GM19043 (cell line): ENCODE data around the gene DEFB126.
"Not testable (repeated sequence)": the region's sequence is repeated elsewhere in the genome, so short reads cannot be mapped to it uniquely, and the experiment has no call there.

Experiments used
- ATAC-seq: cut with Tn5 transposase; IDR thresholded peaks from one replicate; pipeline ENCODE4 v1.9.1; 2021; ENCODE audit warnings: low read depth; ENCODE audit not compliant: unreplicated experiment

Gene DEFB126, protein sequence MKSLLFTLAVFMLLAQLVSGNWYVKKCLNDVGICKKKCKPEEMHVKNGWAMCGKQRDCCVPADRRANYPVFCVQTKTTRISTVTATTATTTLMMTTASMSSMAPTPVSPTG

DNA sequence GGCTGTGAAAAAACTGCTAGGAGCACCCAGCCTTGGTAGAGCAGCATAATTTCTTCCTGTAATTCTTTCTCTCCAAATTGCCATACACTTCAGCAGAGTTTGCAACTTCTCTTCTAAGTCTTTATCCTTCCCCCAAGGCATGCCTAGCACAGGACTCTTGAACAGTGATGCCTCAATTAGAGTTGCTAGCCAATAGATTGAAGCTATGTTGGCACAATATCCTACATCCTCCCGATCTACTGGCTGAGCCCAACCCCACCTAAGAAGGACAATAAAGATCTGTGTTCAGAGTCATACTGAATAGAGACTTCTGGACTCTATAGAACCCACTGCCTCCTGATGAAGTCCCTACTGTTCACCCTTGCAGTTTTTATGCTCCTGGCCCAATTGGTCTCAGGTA is at the start of gene DEFB126:
TSS of gene DEFB126 (plus strand) at position 301 of the 400 bp plus-strand sequence. CDS start at position 340, 39 bp downstream.
- no peak for ATAC-seq

DNA sequence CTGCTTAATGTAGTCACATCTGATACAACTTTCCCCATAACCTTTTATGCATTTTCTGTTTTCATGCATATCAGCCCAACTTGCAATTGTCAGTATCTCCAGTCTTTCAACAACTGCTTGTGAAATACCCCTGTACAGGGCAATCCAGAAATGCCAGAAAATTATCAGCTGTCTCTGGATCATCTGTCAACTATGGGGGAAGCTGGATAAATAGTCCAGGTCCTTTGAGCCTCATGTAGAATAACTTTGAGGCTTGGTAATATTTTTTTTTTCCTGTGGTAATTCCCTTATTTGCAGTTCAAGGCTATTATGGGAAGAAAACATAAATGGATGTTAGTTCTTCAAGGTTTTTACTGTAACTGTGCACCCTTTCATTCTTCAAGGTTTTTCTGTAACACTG is 48.7 kb upstream of the DEFB126 start:
- no peak for ATAC-seq

DNA sequence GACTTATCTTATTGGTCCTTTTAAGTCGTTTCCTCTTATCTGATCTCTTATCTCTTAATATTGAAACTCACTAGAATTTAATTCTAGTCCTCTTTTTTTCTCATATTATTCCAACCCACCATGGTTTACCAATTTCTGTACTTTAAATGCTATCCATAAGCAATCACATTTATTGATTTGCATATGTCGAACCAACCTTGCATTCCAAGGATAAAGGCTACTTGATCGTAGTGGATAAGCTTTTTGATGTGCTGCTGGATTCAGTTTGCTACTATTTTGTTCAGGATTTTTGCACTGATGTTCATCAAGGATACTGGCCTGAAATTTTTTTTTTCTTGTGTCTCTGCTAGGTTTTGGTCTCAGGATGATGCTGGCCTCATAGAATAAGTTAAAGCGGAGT is 47.2 kb upstream of the DEFB126 start:
- ATAC-seq = no peak

DNA sequence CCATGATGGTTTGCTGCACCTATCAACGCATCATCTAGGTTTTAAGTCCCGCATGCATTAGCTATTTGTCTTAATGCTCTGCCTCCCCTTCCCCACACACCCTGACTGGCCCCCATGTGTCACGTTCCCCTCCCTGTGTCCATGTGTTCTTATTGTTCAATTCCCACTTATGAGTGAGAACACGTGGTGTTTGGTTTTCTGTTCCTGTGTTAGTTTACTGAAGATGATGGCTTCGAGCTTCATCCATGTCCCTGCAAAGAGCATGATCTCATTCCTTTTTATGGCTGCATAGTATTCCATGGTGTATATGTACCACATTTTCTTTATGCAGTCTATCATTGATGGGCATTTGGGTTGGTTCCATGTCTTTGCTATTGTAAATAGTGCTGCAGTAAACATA is 44.7 kb upstream of the DEFB126 start:
- not testable (repeated sequence) for ATAC-seq

DNA sequence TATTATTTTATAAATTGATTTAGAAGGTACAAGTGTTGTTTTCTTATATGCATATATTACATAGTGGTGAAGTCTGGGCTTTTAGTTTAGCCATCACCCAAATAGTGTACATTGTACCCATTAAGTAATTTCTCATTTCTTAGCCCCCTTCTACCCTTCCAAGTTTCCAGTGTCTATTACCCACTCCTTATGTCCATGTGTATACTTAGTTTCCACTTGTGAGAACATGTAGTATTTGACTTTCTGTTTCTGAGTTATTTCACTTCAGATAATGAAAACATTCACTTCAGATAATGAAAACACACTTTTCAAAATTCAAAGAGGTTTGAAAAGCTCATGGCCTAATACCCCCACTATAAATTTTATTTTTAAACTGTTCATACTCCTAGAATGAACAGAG is 40.4 kb upstream of the DEFB126 start:
- no peak for ATAC-seq

DNA sequence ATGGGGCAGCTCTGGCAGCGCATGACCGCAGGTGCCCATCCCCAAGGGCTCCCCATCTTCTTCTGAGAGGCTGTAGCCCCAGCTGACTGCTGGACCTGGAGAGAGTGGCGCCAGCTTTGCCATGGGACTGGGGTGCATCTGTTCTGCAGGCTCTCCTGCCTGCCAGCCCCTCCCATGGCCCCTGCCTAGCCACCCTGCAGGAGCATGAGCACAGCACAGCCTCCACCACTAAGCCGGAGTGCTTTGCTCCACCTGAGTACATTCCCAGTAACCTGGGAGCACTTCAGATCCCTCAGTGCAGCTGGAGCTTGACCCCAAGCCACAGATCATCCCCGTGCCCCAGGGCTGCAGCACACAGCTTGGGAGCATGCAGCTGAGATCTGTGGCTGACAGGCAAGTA is 38.9 kb upstream of the DEFB126 start:
- ATAC-seq = no peak

DNA sequence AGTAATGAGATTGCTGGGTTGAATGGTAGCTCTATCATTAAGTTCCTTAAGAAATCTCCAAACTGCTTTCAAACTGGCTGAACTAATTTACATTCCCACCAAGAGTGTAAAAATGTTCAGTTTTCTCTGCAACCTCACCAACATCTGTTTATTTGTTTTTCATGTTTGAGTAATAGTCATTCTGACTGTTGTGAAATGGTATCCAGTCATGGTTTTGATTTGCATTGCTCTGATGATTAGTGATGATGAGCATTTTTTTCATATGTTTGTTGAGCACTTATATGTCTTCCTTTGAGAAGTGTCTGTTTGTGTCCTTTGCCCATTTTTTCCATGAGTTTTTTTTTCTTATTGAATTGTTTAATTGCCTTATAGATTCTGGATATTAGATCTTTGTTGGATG is 30.0 kb upstream of the DEFB126 start:
- ATAC-seq = no peak

DNA sequence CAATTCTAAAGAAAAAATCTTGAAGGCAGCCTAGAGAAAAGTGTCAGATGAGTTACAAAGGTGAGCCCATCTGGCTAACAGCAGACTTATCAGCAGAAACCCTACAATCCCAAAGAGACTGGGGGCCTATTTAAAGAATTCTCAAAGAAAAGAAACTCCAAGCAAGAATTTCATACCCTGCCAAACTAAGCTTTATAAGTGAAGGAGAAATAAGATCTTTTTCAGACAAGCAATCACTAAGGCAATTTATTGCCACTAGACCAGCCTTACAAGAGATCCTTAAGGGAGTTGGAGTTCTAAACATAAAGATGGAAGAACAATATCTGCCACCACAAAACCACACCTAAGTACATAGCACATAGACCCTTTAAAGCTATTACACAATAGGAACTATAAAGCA is 24.9 kb upstream of the DEFB126 start:
- ATAC-seq = no peak

DNA sequence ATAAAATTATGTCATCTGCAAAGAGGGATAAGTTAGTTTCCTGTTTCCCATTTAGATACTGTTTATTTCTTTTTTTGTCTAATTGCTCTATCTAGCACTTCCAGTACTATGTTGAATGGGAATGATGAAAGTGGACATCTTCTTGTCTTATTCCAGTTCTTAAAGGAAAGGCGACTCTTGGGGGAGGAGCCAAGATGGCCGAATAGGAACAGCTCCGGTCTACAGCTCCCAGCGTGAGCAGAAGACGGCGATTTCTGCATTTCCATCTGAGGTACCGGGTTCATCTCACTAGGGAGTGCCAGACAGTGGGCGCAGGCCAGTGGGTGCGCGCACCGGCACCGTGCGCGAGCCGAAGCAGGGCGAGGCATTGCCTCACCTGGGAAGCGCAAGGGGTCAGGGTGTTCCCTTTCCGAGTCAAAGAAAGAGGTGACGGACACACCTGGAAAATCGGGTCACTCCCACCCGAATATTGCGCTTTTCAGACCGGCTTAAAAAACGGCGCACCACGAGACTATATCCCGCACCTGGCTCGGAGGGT is 12.5 kb upstream of the DEFB126 start:
- not testable (repeated sequence) for ATAC-seq

DNA sequence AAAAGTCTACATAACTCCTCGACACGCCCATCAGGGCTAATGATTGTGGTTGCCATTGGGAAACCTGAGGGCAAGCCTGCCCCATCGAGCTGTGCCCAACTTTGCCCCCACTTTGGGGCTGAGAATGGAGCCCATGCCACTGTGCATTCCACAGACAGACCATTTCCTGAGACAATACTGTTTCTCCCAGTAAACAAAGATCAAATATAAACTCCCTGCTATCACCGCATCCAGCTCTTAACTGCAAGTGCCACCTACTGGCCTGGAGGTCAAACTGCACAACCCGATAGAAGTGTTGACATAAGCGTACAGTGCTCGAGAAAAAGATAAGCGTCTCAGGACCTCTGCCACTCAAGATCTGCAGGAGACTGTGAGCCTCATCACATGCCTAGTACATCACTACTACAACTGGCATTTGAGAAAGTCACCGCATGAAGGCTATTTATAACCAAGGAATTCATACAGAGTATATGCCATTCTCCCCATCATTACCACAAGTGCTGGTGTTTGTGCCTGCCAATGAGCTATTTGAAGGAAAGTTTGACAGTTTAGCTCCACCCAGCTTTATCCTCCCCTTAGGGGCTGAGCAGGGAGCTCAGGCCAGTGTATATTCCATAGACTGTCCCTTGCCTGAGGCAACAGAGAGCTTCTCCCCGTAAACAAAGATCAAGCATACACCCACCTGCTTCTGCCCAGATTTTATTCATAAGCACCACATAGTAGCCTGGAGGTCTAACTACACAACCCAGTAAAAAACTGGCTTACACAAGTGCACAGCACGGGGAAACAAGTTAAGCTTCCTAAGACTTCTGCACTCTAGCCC is 4.5 kb upstream of the DEFB126 start:
- no peak for ATAC-seq

DNA sequence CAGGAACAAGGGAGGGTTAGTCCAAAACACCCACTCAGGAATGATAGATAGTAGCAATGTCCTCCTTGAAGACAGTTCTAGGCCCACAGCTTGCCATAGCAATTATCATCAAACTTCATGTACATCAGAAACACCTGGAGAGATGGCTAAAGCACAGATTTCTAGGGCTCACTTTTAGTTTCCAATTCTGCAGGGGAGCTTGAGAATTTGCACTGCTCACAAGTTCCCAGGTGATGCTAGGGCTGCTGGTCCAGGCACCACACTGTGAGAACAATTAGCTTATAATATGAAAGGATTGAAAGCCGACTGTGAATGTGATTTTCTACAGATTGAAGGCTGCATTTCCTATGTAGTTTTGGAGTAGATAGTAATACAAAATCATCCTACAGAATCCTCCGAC is 3.5 kb downstream of the DEFB126 start:
- ATAC-seq = no peak

DNA sequence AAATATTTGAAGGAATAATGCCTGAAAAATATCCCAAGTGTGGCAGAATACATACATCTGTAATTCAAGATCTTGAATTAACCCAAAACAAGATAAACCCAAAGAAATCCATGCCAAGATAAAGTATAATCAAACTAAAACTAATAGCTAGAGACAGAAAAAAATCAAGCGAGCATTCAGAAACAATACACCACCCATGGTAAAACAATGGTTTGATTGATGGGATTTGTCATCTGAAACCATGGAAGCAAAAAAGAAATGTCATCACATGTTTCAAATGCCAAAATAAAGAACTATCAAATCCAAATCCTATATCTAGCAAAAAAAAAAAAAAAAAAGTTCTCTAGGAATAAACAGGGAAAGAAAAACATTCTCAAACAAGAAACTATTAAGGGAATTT is 9.7 kb downstream of the DEFB126 start:
- no peak for ATAC-seq

DNA sequence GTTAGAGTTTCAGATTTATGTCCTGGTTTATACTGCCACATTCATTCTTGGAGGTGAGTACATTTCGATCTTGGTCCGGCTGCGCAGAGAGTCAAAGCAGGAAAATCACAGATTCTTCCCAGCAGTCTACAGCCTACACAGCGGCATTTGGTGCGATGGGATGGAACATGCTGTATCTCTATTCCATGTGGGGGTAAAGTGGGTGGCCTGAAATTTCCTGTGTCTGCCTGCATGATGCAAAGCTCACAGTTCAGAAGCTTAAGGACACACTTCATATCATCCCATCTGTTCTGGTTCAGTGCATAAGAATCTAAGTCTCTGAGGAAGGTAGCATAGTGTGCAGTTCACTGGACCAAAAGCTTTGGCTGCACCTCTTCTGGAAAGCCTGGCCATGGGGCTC is 14.8 kb downstream of the DEFB126 start, which contains the start of gene DEFB127:
TSS of gene DEFB127 (plus strand) at position 301 of the 400 bp plus-strand sequence. CDS start at position 392, 91 bp downstream.
- no peak for ATAC-seq

DNA sequence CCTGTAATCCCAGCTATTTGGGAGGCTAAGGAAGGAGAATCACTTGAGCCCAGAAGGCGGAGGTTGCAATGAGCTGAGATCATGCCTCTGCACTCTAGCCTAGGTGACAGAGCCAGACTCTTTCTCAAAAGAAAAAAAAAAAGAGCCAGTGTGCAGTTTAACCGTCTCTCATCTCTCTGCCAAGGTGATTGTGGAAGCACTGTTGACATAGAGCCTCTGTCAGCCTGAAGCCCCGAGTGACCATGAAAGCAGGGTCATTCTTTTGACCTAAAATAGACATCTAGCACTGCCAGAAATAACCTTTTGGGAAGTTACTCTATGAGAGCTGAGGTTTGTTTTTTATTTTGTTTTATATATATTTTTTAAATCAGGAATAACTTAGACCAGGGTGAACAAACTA is 22.2 kb downstream of the DEFB126 start:
- no peak for ATAC-seq

DNA sequence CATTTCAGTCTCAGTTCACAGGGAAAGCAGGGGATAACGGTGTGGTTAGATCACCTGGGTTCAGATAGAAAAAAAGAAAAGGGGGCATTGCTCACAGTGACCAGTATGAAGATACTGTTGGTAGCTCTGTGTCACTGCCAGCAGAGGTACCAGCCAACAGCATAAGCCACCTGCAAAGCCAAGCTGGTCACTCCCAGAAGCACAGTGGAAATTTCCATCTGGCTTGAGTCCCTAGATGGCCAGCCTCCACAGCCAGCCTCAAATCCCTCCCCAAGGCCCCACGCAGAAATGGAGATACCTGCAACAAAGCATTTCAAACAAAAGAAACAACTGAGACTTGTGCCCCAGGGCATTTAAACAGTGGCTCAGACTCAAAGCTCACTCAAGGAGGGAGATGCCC is 26.5 kb downstream of the DEFB126 start:
- no peak for ATAC-seq

DNA sequence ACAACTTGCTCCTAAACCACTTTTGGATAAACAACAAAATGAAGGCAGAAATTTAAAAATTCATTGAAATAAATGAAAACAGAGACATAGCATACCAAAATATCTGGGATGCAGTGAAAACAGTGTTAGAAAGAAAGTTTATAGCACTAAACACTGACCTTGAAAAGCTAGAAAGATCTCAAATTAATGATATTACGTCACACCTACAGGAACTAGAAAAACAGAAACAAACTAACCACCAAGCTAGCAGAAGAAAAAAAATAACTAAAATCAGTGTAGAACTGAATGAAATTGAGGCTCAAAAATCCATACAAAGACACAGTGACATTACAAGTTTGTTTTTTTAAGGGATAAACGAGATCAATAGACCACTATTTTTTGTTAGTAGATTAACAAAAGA is 41.9 kb downstream of the DEFB126 start:
- no peak for ATAC-seq

DNA sequence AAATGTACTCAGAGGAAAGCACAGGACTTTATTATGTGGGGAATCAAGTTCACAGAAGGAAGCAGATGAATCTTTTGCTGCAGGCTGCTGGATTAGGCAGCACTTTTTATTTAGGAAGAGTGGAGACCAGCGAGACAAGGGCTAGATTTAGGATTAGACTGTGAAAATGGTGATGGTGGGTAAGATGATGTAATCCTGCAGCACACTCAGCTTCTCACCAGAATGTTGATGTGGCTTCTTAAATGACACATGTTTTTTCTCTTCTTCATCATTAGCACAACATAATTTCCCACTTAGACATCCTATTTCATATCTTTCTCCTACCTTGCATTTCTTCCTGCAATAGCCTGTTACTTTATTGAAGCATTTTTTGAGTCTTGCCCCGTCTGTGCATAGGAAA is 45.3 kb downstream of the DEFB126 start:
- ATAC-seq = no peak

DNA sequence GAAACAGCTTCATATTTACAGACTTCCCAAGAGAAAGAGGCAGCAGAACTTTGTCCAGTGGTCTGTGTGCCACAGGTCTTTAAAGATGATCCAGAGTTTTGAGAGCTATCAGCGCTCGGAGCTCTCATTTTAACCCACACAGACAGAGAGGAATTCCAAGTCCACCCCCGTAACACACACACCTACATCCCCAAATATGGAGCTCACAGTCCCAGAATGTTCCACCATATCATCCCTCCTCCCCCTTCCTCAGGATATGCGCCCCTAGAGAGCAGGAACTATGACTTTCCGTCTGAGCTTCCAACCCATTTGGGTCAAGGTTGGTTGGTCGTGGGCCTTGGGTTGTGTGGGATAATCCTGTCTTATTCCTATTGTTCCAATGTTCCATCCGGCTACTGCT is 47.2 kb downstream of the DEFB126 start, which contains the start of gene DEFB128:
TSS of gene DEFB128 (minus strand) at position 101 of the 400 bp plus-strand sequence. CDS start at position 13, 88 bp downstream.
- ATAC-seq = no peak
